ENCODE measurements around the gene CDH11.

The CDH11 gene

DNA sequence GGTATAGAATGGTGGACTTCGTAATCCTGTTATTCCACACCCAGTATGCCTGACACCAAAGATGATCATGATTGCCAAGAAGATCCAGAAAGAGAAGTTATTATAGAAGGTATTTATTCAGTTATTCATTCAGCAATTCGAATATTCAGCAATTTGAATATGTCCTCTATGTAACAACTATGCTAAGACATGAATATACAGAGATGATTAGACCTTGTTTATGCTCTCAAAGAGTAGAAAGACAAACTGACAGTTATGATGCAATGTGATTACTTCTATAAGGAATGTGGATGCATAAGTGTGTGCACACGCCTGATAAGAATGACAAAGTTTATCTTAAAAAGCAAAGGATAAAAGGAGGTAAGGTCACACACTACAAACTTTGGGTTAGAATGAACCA lies 218.1 kb downstream of the CDH11 start:
- no peak overlapping the region for H2AFZ ChIP-seq (ENCODE audit: low read depth, low read length)
- no peak overlapping the region for H2BK15ac ChIP-seq (ENCODE audit: low read depth, poor library complexity, severe bottlenecking)
- H3K14ac ChIP-seq (ENCODE audit: low read length in 2 of 2): no peak overlapping the region
- H3K4ac ChIP-seq (ENCODE audit: low read depth in 1 of 2, low read length in 2 of 2): no peak overlapping the region
- no peaks in the 10 kb centered on the region for H3K79me1 ChIP-seq (replicated peaks; ENCODE audit: low read length, poor library complexity, severe bottlenecking)
- no peak overlapping the region for H3K27ac ChIP-seq (ENCODE audit: low read length, poor library complexity, severe bottlenecking)
- H3K4me2 ChIP-seq (ENCODE audit: low read length, poor library complexity, severe bottlenecking): no peak overlapping the region
- no peak overlapping the region for H4K91ac ChIP-seq (ENCODE audit: low read length)
- H3K23ac ChIP-seq (ENCODE audit: low read length in 2 of 2): no peak overlapping the region
- no peak overlapping the region for H2BK120ac ChIP-seq (ENCODE audit: low read depth, low read length)
- no peaks in the 10 kb centered on the region for H3K36me3 ChIP-seq (ENCODE audit: control insufficient read depth in 1 of 2, insufficient read depth in 2 of 2, low read depth in 1 of 2, low read length in 2 of 2)
- 100% methylated on average over 1 of the region's 3 CpGs for WGBS
- H2BK5ac ChIP-seq (ENCODE audit: low read depth, low read length, poor library complexity, severe bottlenecking): no peak overlapping the region
- H3K4me1 ChIP-seq (ENCODE audit: control insufficient read depth, insufficient read depth, low read depth, low read length): no peaks in the 10 kb centered on the region
- no peaks in the 10 kb centered on the region for H3K9me3 ChIP-seq (ENCODE audit: control insufficient read depth, low read length)
- H4K8ac ChIP-seq (ENCODE audit: low read length): no peak overlapping the region
- DNase-seq: no peak
- no peak overlapping the region for H3K4me3 ChIP-seq (ENCODE audit: insufficient read depth in 1 of 2, low read depth in 1 of 2, low read length in 2 of 2)
- H2BK12ac ChIP-seq (ENCODE audit: low read length in 2 of 2): no peak overlapping the region
- H3K9ac ChIP-seq (ENCODE audit: low read length): no peak overlapping the region
- H3K18ac ChIP-seq (ENCODE audit: low read depth in 1 of 2, low read length in 2 of 2): no peak overlapping the region
- no peak overlapping the region for H2AK5ac ChIP-seq (ENCODE audit: low read length, severe bottlenecking)
- no peaks in the 10 kb centered on the region for H3K27me3 ChIP-seq (ENCODE audit: control insufficient read depth in 1 of 2, insufficient read depth in 1 of 2, low read length in 2 of 2)

DNA sequence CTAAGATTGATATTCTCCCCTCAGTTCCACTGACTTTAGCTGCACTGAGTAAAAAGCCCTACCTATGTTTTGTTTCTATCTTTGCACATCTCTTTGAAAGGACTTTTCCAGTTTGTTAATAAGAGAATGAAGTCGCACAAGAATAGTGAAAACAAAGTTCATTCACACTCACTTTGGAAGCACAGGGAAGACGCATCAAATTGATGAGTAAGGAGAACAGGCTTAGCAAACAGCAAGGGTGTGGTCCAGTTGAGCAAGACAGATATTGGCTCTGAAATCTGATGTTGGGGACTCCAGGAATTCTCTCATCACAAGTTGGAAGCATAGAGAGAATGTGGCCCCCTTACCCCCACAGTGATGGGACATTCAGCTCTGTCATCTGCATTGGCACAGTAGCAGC lies 221.3 kb downstream of the CDH11 start:
- Histone ChIP-seq H4K91ac (ENCODE audit: low read length) (no peak overlapping the region), H3K23ac (ENCODE audit: low read length in 2 of 2) (no peak overlapping the region), H3K4me2 (ENCODE audit: low read length, poor library complexity, severe bottlenecking) (no peak overlapping the region), H4K8ac (ENCODE audit: low read length) (peak overlapping the region; percentile 10), H3K9me3 (ENCODE audit: control insufficient read depth, low read length) (no peaks in the 10 kb centered on the region), H2BK12ac (ENCODE audit: low read length in 2 of 2) (peak overlapping the region; percentile 61 to 77), H3K27ac (ENCODE audit: low read length, poor library complexity, severe bottlenecking) (no peak overlapping the region), H3K14ac (ENCODE audit: low read length in 2 of 2) (no peak overlapping the region), H3K9ac (ENCODE audit: low read length) (no peak overlapping the region), H3K4ac (ENCODE audit: low read depth in 1 of 2, low read length in 2 of 2) (peak overlapping the region in 1 of 2 experiments; percentile 73), H2BK120ac (ENCODE audit: low read depth, low read length) (no peak overlapping the region), H2AK5ac (ENCODE audit: low read length, severe bottlenecking) (no peak overlapping the region), H3K4me3 (ENCODE audit: insufficient read depth in 1 of 2, low read depth in 1 of 2, low read length in 2 of 2) (no peak overlapping the region), H3K18ac (ENCODE audit: low read depth in 1 of 2, low read length in 2 of 2) (peak overlapping the region in 1 of 2 experiments; percentile 78), H2AFZ (ENCODE audit: low read depth, low read length) (peak overlapping the region; percentile 11), H3K4me1 (ENCODE audit: control insufficient read depth, insufficient read depth, low read depth, low read length) (no peaks in the 10 kb centered on the region), H2BK5ac (ENCODE audit: low read depth, low read length, poor library complexity, severe bottlenecking) (no peak overlapping the region), H2BK15ac (ENCODE audit: low read depth, poor library complexity, severe bottlenecking) (no peak overlapping the region), H3K27me3 (ENCODE audit: control insufficient read depth in 1 of 2, insufficient read depth in 1 of 2, low read length in 2 of 2) (no peaks in the 10 kb centered on the region), H3K36me3 (ENCODE audit: control insufficient read depth in 1 of 2, insufficient read depth in 2 of 2, low read depth in 1 of 2, low read length in 2 of 2) (no peaks in the 10 kb centered on the region), H3K79me1 (replicated peaks; ENCODE audit: low read length, poor library complexity, severe bottlenecking) (no peaks in the 10 kb centered on the region)
- DNase-seq: no peak
- WGBS: 90% methylated on average over 2 of the region's 2 CpGs

DNA sequence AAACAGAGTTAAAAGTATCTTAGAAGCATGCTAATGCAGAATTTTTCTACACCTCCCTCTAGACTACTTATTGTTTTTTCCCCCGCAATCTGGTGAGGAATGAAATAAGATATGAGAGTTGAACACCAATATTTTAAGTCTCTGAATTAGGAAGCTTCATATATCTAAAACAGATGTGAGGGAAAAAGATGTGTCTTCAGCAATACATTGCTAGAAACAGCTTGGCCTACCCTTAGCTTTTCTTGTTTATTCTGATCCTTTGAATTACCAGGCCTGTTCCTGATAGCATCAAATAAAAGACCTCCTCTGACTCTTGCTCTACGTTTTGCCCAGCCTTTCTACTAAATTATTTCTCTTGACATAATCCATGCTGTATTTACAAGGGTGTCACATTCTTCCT lies 221.8 kb downstream of the CDH11 start:
- Histone ChIP-seq H4K8ac (ENCODE audit: low read length) (no peak overlapping the region), H3K18ac (ENCODE audit: low read depth in 1 of 2, low read length in 2 of 2) (no peak overlapping the region), H4K91ac (ENCODE audit: low read length) (no peak overlapping the region), H3K4me2 (ENCODE audit: low read length, poor library complexity, severe bottlenecking) (no peak overlapping the region), H3K9me3 (ENCODE audit: control insufficient read depth, low read length) (no peaks in the 10 kb centered on the region), H3K9ac (ENCODE audit: low read length) (no peak overlapping the region), H2AK5ac (ENCODE audit: low read length, severe bottlenecking) (no peak overlapping the region), H2BK12ac (ENCODE audit: low read length in 2 of 2) (no peak overlapping the region), H3K4me1 (ENCODE audit: control insufficient read depth, insufficient read depth, low read depth, low read length) (no peaks in the 10 kb centered on the region), H3K4me3 (ENCODE audit: insufficient read depth in 1 of 2, low read depth in 1 of 2, low read length in 2 of 2) (no peak overlapping the region), H2BK15ac (ENCODE audit: low read depth, poor library complexity, severe bottlenecking) (no peak overlapping the region), H3K79me1 (replicated peaks; ENCODE audit: low read length, poor library complexity, severe bottlenecking) (no peaks in the 10 kb centered on the region), H2BK5ac (ENCODE audit: low read depth, low read length, poor library complexity, severe bottlenecking) (no peak overlapping the region), H2AFZ (ENCODE audit: low read depth, low read length) (no peak overlapping the region), H3K4ac (ENCODE audit: low read depth in 1 of 2, low read length in 2 of 2) (no peak overlapping the region), H3K27me3 (ENCODE audit: control insufficient read depth in 1 of 2, insufficient read depth in 1 of 2, low read length in 2 of 2) (no peaks in the 10 kb centered on the region), H2BK120ac (ENCODE audit: low read depth, low read length) (no peak overlapping the region), H3K27ac (ENCODE audit: low read length, poor library complexity, severe bottlenecking) (no peak overlapping the region), H3K36me3 (ENCODE audit: control insufficient read depth in 1 of 2, insufficient read depth in 2 of 2, low read depth in 1 of 2, low read length in 2 of 2) (no peaks in the 10 kb centered on the region), H3K23ac (ENCODE audit: low read length in 2 of 2) (no peak overlapping the region), H3K14ac (ENCODE audit: low read length in 2 of 2) (no peak overlapping the region)
- no peak for DNase-seq
- WGBS: no CpG with 5 or more reads among the region's 2 CpGs

DNA sequence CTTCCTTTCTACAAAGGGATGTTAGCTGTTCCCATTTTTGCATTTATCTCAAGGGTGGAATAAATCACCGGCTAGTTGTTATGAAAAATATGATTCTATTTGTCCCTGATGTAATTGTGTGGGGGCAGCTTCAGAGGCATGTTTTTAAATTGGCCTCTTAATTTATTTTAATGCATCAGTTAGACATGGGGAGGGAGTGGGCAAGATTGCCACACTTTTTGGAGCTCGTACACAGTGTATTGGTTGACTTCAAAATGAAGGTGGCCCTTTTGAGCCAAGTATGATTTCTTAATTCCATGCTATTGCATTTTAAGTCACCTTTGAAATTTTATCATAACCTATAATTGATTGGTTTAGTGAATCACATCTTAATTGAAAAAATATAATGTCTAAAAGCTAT lies 223.7 kb downstream of the CDH11 start:
- H3K23ac ChIP-seq (ENCODE audit: low read length in 2 of 2): no peak overlapping the region
- no peaks in the 10 kb centered on the region for H3K36me3 ChIP-seq (ENCODE audit: control insufficient read depth in 1 of 2, insufficient read depth in 2 of 2, low read depth in 1 of 2, low read length in 2 of 2)
- no peak overlapping the region for H3K4me3 ChIP-seq (ENCODE audit: insufficient read depth in 1 of 2, low read depth in 1 of 2, low read length in 2 of 2)
- no peak overlapping the region for H3K9ac ChIP-seq (ENCODE audit: low read length)
- no peak overlapping the region for H3K4ac ChIP-seq (ENCODE audit: low read depth in 1 of 2, low read length in 2 of 2)
- no peak overlapping the region for H3K4me2 ChIP-seq (ENCODE audit: low read length, poor library complexity, severe bottlenecking)
- H3K79me1 ChIP-seq (replicated peaks; ENCODE audit: low read length, poor library complexity, severe bottlenecking): no peaks in the 10 kb centered on the region
- H3K14ac ChIP-seq (ENCODE audit: low read length in 2 of 2): no peak overlapping the region
- no peak overlapping the region for H2BK15ac ChIP-seq (ENCODE audit: low read depth, poor library complexity, severe bottlenecking)
- H2AK5ac ChIP-seq (ENCODE audit: low read length, severe bottlenecking): no peak overlapping the region
- H3K27ac ChIP-seq (ENCODE audit: low read length, poor library complexity, severe bottlenecking): no peak overlapping the region
- H2BK5ac ChIP-seq (ENCODE audit: low read depth, low read length, poor library complexity, severe bottlenecking): no peak overlapping the region
- WGBS: 88% methylated on average over 2 of the region's 2 CpGs
- H2BK120ac ChIP-seq (ENCODE audit: low read depth, low read length): no peak overlapping the region
- H2BK12ac ChIP-seq (ENCODE audit: low read length in 2 of 2): no peak overlapping the region
- no peak overlapping the region for H2AFZ ChIP-seq (ENCODE audit: low read depth, low read length)
- no peak overlapping the region for H4K91ac ChIP-seq (ENCODE audit: low read length)
- peaks cover 2% of the 10 kb centered on the region for H3K4me1 ChIP-seq (ENCODE audit: control insufficient read depth, insufficient read depth, low read depth, low read length)
- H3K9me3 ChIP-seq (ENCODE audit: control insufficient read depth, low read length): no peaks in the 10 kb centered on the region
- no peak overlapping the region for H4K8ac ChIP-seq (ENCODE audit: low read length)
- DNase-seq: no peak
- no peaks in the 10 kb centered on the region for H3K27me3 ChIP-seq (ENCODE audit: control insufficient read depth in 1 of 2, insufficient read depth in 1 of 2, low read length in 2 of 2)
- no peak overlapping the region for H3K18ac ChIP-seq (ENCODE audit: low read depth in 1 of 2, low read length in 2 of 2)

Measured in mesenchymal stem cell (in vitro differentiated cells and primary cell).